Urinary bladder (tissue), 4 donors: ENCODE data around the gene KCTD17. TPM values are rescaled to one million over a fixed set of nuclear protein-coding genes. Genes with fewer than 3 reads are reported as not detected.
"Not testable (repeated sequence)": the region's sequence is repeated elsewhere in the genome, so short reads cannot be mapped to it uniquely, and the experiment has no call there.

Experiments
- DNase-seq: peaks from one replicate; pipeline ENCODE4 v3.0.0-alpha.2; 2015; ENCODE audit errors: extremely low spot score
- H3K27ac ChIP-seq: one replicate; pipeline ENCODE4 v1.5.1; 2013; ENCODE audit warnings: low read depth, mild to moderate bottlenecking, moderate library complexity
- H3K36me3 ChIP-seq: one replicate; pipeline ENCODE4 v1.6.1; 2013; ENCODE audit warnings: mild to moderate bottlenecking, moderate library complexity; ENCODE audit not compliant: insufficient read depth
- H3K4me1 ChIP-seq: one replicate; pipeline ENCODE4 v1.6.1; 2013; ENCODE audit warnings: mild to moderate bottlenecking, moderate library complexity; ENCODE audit not compliant: insufficient read depth
- H3K4me3 ChIP-seq: one replicate; pipeline ENCODE4 v1.5.1; 2013; ENCODE audit warnings: low read depth, low read length
- WGBS: extraction: QIAGEN DNeasy Blood & Tissue Kit; methylation state at CpG from one replicate; pipeline ENCODE4 v1.1.7; 2013; 5-methylcytosine and 5-hydroxymethylcytosine counted together
- polyA plus RNA-seq: library from polyadenylated mRNA; stranded (reverse); fragments of 200-250 nt; gene quantifications from one replicate; pipeline ENCODE4 v1.2.3, GENCODE V29; 2013
- total RNA-seq: library from RNA; depleted of rRNA; stranded (reverse); fragments of >200 nt; gene quantifications from one replicate; pipeline ENCODE4 v1.2.3, GENCODE V29; 2014
- donor health status: healthy with polysubstance abuse.
- donor health status: healthy.

KCTD17 gene
- total and polyA plus RNA-seq, 2 donors: 13.8 to 36.1 TPM

GRCh38 chr22:37063431-37064420, 12.2 kb downstream of the KCTD17 start:
- WGBS: 85% methylated on average over 28 of the region's 28 CpGs
- H3K36me3 ChIP-seq: peaks cover 4% of the 10 kb centered on the region

GRCh38 chr22:37064553-37064952, 13.0 kb downstream of the KCTD17 start:
- Histone ChIP-seq H3K36me3 (no peaks in the 10 kb centered on the region), H3K27ac (no peak overlapping the region), H3K4me1 (no peaks in the 10 kb centered on the region), H3K4me3 (no peak overlapping the region)
- no peak for DNase-seq
- 85% methylated on average over 11 of the region's 11 CpGs for WGBS

More at GRCh38 chr22:37063431-37064420, 12.2 kb downstream of the KCTD17 start:
- DNase-seq: no peak
- no peaks in the 10 kb centered on the region for H3K4me1 ChIP-seq
- no peak overlapping the region for H3K4me3 ChIP-seq
- H3K27ac ChIP-seq: no peak overlapping the region

DNA sequence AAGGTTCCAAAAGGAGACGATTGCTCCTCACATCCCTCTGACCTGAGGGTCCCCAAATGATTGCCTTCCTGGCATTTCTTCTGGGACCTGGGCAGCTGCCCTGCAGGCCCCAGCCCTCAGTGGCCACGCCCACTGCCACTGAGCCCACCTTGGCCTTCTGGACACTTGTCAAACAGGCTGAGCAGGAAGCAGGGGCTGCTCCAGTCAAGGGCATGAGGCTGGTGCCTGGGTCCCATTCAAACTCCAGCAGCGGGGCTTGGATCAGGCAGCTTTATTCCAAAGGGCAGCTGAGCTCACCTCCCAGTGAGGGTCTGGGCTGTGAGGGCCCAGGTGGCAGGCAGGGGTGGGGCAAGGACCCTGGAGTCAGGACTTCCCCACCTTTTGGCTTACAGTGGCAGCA, 13.6 kb downstream of the KCTD17 start:
- 81% methylated on average over 3 of the region's 3 CpGs for WGBS
- H3K27ac ChIP-seq: no peak overlapping the region
- H3K36me3 ChIP-seq: no peaks in the 10 kb centered on the region
- no peak overlapping the region for H3K4me3 ChIP-seq
- DNase-seq: no peak
- no peaks in the 10 kb centered on the region for H3K4me1 ChIP-seq

DNA sequence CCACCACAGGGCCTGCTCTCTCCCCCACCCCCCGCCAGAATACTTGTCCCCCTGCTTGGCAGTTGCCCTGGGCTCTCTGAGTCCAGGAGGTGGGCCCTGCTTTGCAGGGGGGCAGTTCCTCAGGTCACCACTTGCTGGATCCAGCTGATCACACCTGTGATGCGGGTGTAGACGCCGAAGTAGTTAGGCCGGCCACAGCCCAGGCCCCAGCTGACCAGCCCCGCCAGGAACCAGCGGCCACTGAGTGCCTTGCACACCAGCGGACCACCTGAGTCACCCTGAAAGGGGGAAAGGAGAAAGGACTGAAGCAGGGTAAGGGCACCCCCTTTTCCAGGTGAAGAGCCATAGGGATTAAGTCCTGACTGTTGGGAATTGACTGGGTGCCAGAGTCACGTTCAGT, 14.4 kb downstream of the KCTD17 start:
- Histone ChIP-seq H3K4me3 (no peak overlapping the region), H3K4me1 (no peaks in the 10 kb centered on the region), H3K27ac (no peak overlapping the region), H3K36me3 (no peaks in the 10 kb centered on the region)
- 85% methylated on average over 9 of the region's 9 CpGs for WGBS
- DNase-seq: no peak

- H3K27ac ChIP-seq: no peak overlapping the region
Observed at GRCh38 chr22:37067428-37067827, 15.9 kb downstream of the KCTD17 start.

GRCh38 chr22:37068859-37069258, 17.3 kb downstream of the KCTD17 start:
- Histone ChIP-seq H3K4me1 (no peaks in the 10 kb centered on the region), H3K4me3 (no peak overlapping the region), H3K27ac (no peak overlapping the region), H3K36me3 (no peaks in the 10 kb centered on the region)
- 2% methylated on average over 36 of the region's 36 CpGs for WGBS
- DNase-seq: no peak

More at GRCh38 chr22:37067428-37067827, 15.9 kb downstream of the KCTD17 start:
- H3K4me3 ChIP-seq: no peak overlapping the region
- WGBS: 77% methylated on average over 10 of the region's 10 CpGs
- no peaks in the 10 kb centered on the region for H3K36me3 ChIP-seq
- no peak for DNase-seq
- H3K4me1 ChIP-seq: no peaks in the 10 kb centered on the region

DNA sequence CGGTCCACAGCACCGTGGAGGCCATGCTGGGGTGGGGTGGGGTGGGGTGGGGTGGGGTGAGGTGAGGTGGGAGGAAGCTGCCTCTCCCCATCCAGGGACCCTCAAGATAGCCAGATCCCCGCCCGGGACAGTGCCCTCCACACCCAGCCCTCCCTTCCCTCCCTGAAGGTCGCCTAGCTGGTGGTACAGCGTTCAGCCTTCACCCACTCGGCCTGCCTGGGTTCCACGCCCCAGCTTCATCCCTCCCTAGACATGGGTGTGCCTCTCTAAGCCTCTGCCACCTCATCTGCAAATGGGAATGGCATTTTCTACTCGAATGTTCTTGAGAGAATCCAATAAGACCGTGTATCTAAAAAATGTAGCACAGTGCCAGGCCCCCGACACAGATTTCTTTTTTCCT, 17.8 kb downstream of the KCTD17 start:
- WGBS: 20% methylated on average over 11 of the region's 11 CpGs
- DNase-seq: no peak

GRCh38 chr22:37069719-37070118, 18.2 kb downstream of the KCTD17 start:
- H3K27ac ChIP-seq: no peak overlapping the region
- WGBS: 71% methylated on average over 9 of the region's 9 CpGs
- no peaks in the 10 kb centered on the region for H3K4me1 ChIP-seq
- H3K4me3 ChIP-seq: no peak overlapping the region
- no peaks in the 10 kb centered on the region for H3K36me3 ChIP-seq
- no peak for DNase-seq

More for the DNA sequence above, 17.8 kb downstream of the KCTD17 start:
- H3K36me3 ChIP-seq: no peaks in the 10 kb centered on the region
- H3K4me3 ChIP-seq: no peak overlapping the region
- no peaks in the 10 kb centered on the region for H3K4me1 ChIP-seq
- H3K27ac ChIP-seq: no peak overlapping the region

GRCh38 chr22:37070334-37070733, 18.8 kb downstream of the KCTD17 start:
- DNase-seq: no peak
- 73% methylated on average over 8 of the region's 8 CpGs for WGBS

GRCh38 chr22:37070744-37071143, 19.2 kb downstream of the KCTD17 start:
- no peak for DNase-seq
- no peak overlapping the region for H3K27ac ChIP-seq
- H3K36me3 ChIP-seq: no peaks in the 10 kb centered on the region
- WGBS: 43% methylated on average over 9 of the region's 9 CpGs
- no peaks in the 10 kb centered on the region for H3K4me1 ChIP-seq
- H3K4me3 ChIP-seq: no peak overlapping the region

More at GRCh38 chr22:37070334-37070733, 18.8 kb downstream of the KCTD17 start:
- Histone ChIP-seq H3K4me1 (no peaks in the 10 kb centered on the region), H3K36me3 (no peaks in the 10 kb centered on the region), H3K4me3 (no peak overlapping the region), H3K27ac (no peak overlapping the region)

GRCh38 chr22:37071850-37072592, 20.5 kb downstream of the KCTD17 start:
- not testable (repeated sequence) for H3K36me3 ChIP-seq, H3K4me1 ChIP-seq, H3K4me3 ChIP-seq, DNase-seq, H3K27ac ChIP-seq
- WGBS: 95% methylated on average over 5 of the region's 5 CpGs

DNA sequence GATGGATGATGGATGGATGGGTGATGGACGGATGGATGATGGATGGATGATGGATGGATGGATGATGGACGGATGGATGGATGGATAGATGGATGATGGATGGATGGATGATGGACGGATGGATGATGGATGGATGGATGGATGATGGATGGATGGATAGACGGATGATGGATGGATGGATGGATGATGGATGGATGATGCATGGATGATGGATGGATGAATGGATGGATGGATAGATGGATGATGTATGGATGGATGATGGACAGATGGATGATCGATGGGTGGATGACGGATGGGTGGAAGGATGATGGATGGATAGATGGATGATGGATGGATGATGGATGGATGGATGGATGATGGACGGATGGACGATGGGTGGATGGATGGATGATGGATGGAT, 21.1 kb downstream of the KCTD17 start:
- Histone ChIP-seq H3K27ac (no peak overlapping the region), H3K4me1 (no peaks in the 10 kb centered on the region), H3K4me3 (no peak overlapping the region), H3K36me3 (no peaks in the 10 kb centered on the region)
- DNase-seq: no peak
- 97% methylated on average over 8 of the region's 8 CpGs for WGBS

GRCh38 chr22:37074537-37074936, 23.0 kb downstream of the KCTD17 start:
- no peaks in the 10 kb centered on the region for H3K4me1 ChIP-seq
- no peak overlapping the region for H3K27ac ChIP-seq
- H3K36me3 ChIP-seq: no peaks in the 10 kb centered on the region
- 79% methylated on average over 16 of the region's 16 CpGs for WGBS
- H3K4me3 ChIP-seq: no peak overlapping the region
- DNase-seq: no peak

- H3K36me3 ChIP-seq: no peaks in the 10 kb centered on the region
- H3K4me3 ChIP-seq: no peak overlapping the region
- no peak for DNase-seq
- WGBS: 58% methylated on average over 17 of the region's 17 CpGs
- H3K27ac ChIP-seq: no peak overlapping the region
- H3K4me1 ChIP-seq: no peaks in the 10 kb centered on the region
Observed at GRCh38 chr22:37075046-37075445, 23.5 kb downstream of the KCTD17 start.
